GM13976 (cell line): ENCODE data around the gene WDR70.

Experiments used
- DNase-seq: peaks from one replicate; pipeline ENCODE4 v3.0.0; 2012; ENCODE audit warnings: low spot score
- CTCF ChIP-seq: IDR thresholded peaks from 2 replicates; pipeline ENCODE4 v1.5.1; 2012; ENCODE audit warnings: borderline replicate concordance, mild to moderate bottlenecking; ENCODE audit not compliant: insufficient read depth; ENCODE audit errors: extremely low read depth, missing control alignments, control extremely low read depth
- in situ Hi-C: fragments of 300-500 bp; cut with MboI; formaldehyde crosslinking; loops from one replicate; pipeline ENCODE4 v1.12.0; 2022; ENCODE audit warnings: low sequenced_read_pairs, mixed read lengths, inconsistent platforms; ENCODE audit not compliant: unreplicated experiment

WDR70 gene

GRCh38 chr5:37799865-37800421, 420.8 kb downstream of the WDR70 start:
- no peak for DNase-seq
- TF ChIP-seq CTCF = no peak
- in situ Hi-C loops = no loop called here

- in situ Hi-C loops = no loop called here
- TF ChIP-seq CTCF = no peak
- DNase-seq = no peak
Observed at GRCh38 chr5:37801521-37801920, 422.4 kb downstream of the WDR70 start.
